Measurements from ENCODE around the gene FAM234B.
"Not testable (repeated sequence)": the region's sequence is repeated elsewhere in the genome, so short reads cannot be mapped to it uniquely, and the experiment has no call there.

The FAM234B gene

DNA sequence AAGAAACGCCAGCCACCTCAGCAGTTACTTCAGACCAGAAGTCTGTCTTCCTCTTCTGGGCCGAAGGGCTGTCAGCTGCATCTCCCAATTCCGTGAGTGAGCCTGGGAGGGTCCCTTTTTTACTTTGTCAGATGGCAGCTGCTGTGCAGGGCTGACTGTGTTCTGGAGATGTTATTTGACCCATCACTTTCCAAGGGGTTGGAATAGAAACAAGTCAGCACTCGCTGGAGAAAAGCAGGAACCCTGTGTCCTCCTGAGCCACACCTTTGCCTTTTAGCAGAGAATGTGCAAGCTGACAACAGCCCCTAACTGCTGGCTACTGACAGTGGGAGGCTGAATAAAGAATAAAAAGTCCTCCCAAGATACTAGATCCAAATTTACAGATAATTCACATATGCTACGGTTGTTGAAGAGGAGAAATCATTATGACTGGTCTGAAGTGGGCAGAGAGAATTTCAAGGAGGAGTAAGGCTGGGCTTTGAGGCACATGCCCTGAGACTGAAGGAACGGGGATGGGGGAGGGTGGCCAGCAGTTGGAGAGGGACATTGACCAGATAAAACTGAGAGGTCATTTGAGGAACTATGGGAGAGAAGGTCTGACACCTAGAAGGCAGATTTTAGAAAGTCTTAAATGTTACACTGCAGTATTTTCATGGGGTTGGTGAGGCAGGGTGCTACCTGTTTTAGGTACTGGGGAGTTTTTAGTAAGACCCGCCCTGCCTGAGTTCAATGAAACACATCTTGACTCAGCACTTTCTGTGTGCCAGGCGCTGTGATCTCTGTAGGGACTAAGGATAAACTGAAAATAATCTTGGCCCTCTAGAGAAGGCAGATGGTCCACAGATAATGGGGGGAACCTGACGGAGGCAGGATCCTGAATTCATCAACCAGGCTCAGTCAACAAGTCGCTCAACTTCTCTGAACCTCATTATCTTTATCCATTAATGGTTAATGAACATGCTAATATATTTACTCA, 27.4 kb downstream of the FAM234B start:
- no peaks in the 10 kb centered on the region for H3K9me3 ChIP-seq (ENCODE audit: control insufficient read depth in 5 of 5, low read length in 5 of 5)
- no peak overlapping the region for H3K9ac ChIP-seq (ENCODE audit: low read length in 5 of 5)
- H3K36me3 ChIP-seq (ENCODE audit: control insufficient read depth in 5 of 5, insufficient read depth in 5 of 5, low read length in 5 of 5) = peaks cover 7 to 58% (median 36%) of the 10 kb centered on the region in 5 donors
- H3K4me3 ChIP-seq (ENCODE audit: low read depth in 1 of 5, low read length in 5 of 5) = no peak overlapping the region
- peaks cover 0 to 4% (median 0%) of the 10 kb centered on the region in 5 donors for H3K4me1 ChIP-seq (ENCODE audit: control insufficient read depth in 5 of 5, insufficient read depth in 5 of 5, low read length in 5 of 5)
- no peaks in the 10 kb centered on the region for H3K27me3 ChIP-seq (ENCODE audit: control insufficient read depth in 5 of 5, insufficient read depth in 4 of 5, low read length in 5 of 5)
- no peak overlapping the region for H3K27ac ChIP-seq (ENCODE audit: low read depth, low read length)

GRCh38 chr12:13073173-13073572, 29.0 kb downstream of the FAM234B start:
- H3K27ac ChIP-seq (ENCODE audit: low read depth, low read length) = no peak overlapping the region
- no peaks in the 10 kb centered on the region for H3K27me3 ChIP-seq (ENCODE audit: control insufficient read depth in 5 of 5, insufficient read depth in 4 of 5, low read length in 5 of 5)
- H3K36me3 ChIP-seq (ENCODE audit: control insufficient read depth in 5 of 5, insufficient read depth in 5 of 5, low read length in 5 of 5) = peaks cover 3 to 51% (median 29%) of the 10 kb centered on the region in 5 donors
- peaks cover 0 to 4% (median 0%) of the 10 kb centered on the region in 5 donors for H3K4me1 ChIP-seq (ENCODE audit: control insufficient read depth in 5 of 5, insufficient read depth in 5 of 5, low read length in 5 of 5)
- no peaks in the 10 kb centered on the region for H3K9me3 ChIP-seq (ENCODE audit: control insufficient read depth in 5 of 5, low read length in 5 of 5)
- no peak overlapping the region for H3K4me3 ChIP-seq (ENCODE audit: low read depth in 1 of 5, low read length in 5 of 5)
- H3K9ac ChIP-seq (ENCODE audit: low read length in 5 of 5) = no peak overlapping the region

DNA sequence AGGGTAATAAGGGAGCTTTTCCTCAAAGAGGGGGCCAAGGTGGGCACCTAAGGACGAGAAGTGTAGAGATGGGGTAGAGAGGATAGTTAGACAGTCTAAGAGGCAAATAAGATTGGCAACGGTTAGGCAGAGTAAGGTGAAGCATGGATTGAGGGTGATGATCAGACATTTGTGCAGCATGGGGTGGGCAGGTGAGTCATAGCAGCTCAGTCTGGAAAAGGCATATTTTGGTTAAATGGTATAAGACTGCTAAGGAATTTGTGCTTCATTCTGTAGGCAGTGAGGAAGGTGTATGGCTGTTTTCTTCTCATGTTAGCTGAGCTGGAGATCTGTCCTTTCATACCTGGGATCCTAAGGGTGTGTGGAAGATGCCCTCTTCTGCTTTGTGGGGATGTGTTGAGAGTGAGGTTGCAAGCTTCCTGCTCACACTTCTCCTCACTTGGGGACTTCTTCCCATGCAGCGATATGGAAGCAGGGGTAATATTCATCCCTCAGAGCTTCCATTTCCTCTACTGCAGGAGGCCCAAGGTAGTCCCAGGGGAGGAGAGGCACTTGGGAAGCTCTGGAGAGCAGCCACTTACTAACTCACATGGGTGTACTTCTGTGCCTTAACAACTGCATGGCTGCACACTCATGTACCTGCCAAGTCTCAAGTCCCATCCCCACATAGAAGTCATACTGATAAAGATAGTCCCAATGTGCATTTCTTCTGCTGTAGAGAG, 30.4 kb downstream of the FAM234B start:
- Histone ChIP-seq H3K27ac (ENCODE audit: low read depth, low read length) (no peak overlapping the region), H3K4me1 (ENCODE audit: control insufficient read depth in 5 of 5, insufficient read depth in 5 of 5, low read length in 5 of 5) (peaks cover 0 to 4% (median 0%) of the 10 kb centered on the region in 5 donors), H3K27me3 (ENCODE audit: control insufficient read depth in 5 of 5, insufficient read depth in 4 of 5, low read length in 5 of 5) (no peaks in the 10 kb centered on the region), H3K36me3 (ENCODE audit: control insufficient read depth in 5 of 5, insufficient read depth in 5 of 5, low read length in 5 of 5) (peaks cover 3 to 37% (median 22%) of the 10 kb centered on the region in 5 donors), H3K9ac (ENCODE audit: low read length in 5 of 5) (no peak overlapping the region), H3K9me3 (ENCODE audit: control insufficient read depth in 5 of 5, low read length in 5 of 5) (no peaks in the 10 kb centered on the region), H3K4me3 (ENCODE audit: low read depth in 1 of 5, low read length in 5 of 5) (no peak overlapping the region)

DNA sequence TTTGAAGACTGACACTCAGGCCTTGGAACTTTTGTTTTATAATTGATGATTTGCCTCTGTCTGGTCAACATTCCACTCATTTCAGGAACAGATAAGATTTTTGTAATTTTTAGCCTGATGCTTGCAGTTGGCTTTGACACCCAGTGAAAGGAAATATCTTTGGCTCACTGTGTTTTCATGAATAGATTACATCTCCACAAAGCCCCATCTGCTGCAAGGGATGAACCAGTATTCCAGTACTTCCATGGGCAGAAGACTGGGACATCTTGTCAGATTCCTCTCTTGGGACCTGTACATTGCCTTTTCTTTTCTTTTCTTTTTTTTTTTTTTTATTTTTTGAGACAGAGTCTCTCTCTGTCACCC, 30.9 kb downstream of the FAM234B start:
- Histone ChIP-seq H3K4me3 (ENCODE audit: low read depth in 1 of 5, low read length in 5 of 5) (no peak overlapping the region), H3K27ac (ENCODE audit: low read depth, low read length) (no peak overlapping the region), H3K27me3 (ENCODE audit: control insufficient read depth in 5 of 5, insufficient read depth in 4 of 5, low read length in 5 of 5) (no peaks in the 10 kb centered on the region), H3K9me3 (ENCODE audit: control insufficient read depth in 5 of 5, low read length in 5 of 5) (no peaks in the 10 kb centered on the region), H3K4me1 (ENCODE audit: control insufficient read depth in 5 of 5, insufficient read depth in 5 of 5, low read length in 5 of 5) (peaks cover 0 to 4% (median 0%) of the 10 kb centered on the region in 5 donors), H3K36me3 (ENCODE audit: control insufficient read depth in 5 of 5, insufficient read depth in 5 of 5, low read length in 5 of 5) (peaks cover 3 to 37% (median 22%) of the 10 kb centered on the region in 5 donors), H3K9ac (ENCODE audit: low read length in 5 of 5) (no peak overlapping the region)

GRCh38 chr12:13075786-13076570, 31.8 kb downstream of the FAM234B start:
- no peak overlapping the region for H3K9ac ChIP-seq (ENCODE audit: low read length in 5 of 5)
- H3K4me1 ChIP-seq (ENCODE audit: control insufficient read depth in 5 of 5, insufficient read depth in 5 of 5, low read length in 5 of 5) = peaks cover 0 to 4% (median 0%) of the 10 kb centered on the region in 5 donors
- H3K4me3 ChIP-seq (ENCODE audit: low read depth in 1 of 5, low read length in 5 of 5) = no peak overlapping the region
- no peaks in the 10 kb centered on the region for H3K9me3 ChIP-seq (ENCODE audit: control insufficient read depth in 5 of 5, low read length in 5 of 5)
- H3K36me3 ChIP-seq (ENCODE audit: control insufficient read depth in 5 of 5, insufficient read depth in 5 of 5, low read length in 5 of 5) = peaks cover 6 to 36% (median 25%) of the 10 kb centered on the region in 5 donors
- no peaks in the 10 kb centered on the region for H3K27me3 ChIP-seq (ENCODE audit: control insufficient read depth in 5 of 5, insufficient read depth in 4 of 5, low read length in 5 of 5)
- H3K27ac ChIP-seq (ENCODE audit: low read depth, low read length) = no peak overlapping the region

GRCh38 chr12:13079440-13079906, 35.3 kb downstream of the FAM234B start:
- Histone ChIP-seq H3K4me3 (ENCODE audit: low read depth in 1 of 5, low read length in 5 of 5) (no peak overlapping the region), H3K27ac (ENCODE audit: low read depth, low read length) (no peak overlapping the region), H3K9ac (ENCODE audit: low read length in 5 of 5) (no peak overlapping the region), H3K9me3 (ENCODE audit: control insufficient read depth in 5 of 5, low read length in 5 of 5) (no peaks in the 10 kb centered on the region), H3K27me3 (ENCODE audit: control insufficient read depth in 5 of 5, insufficient read depth in 4 of 5, low read length in 5 of 5) (no peaks in the 10 kb centered on the region), H3K36me3 (ENCODE audit: control insufficient read depth in 5 of 5, insufficient read depth in 5 of 5, low read length in 5 of 5) (peaks cover 15 to 32% (median 18%) of the 10 kb centered on the region in 5 donors), H3K4me1 (ENCODE audit: control insufficient read depth in 5 of 5, insufficient read depth in 5 of 5, low read length in 5 of 5) (peaks cover 0 to 4% (median 0%) of the 10 kb centered on the region in 5 donors)

DNA sequence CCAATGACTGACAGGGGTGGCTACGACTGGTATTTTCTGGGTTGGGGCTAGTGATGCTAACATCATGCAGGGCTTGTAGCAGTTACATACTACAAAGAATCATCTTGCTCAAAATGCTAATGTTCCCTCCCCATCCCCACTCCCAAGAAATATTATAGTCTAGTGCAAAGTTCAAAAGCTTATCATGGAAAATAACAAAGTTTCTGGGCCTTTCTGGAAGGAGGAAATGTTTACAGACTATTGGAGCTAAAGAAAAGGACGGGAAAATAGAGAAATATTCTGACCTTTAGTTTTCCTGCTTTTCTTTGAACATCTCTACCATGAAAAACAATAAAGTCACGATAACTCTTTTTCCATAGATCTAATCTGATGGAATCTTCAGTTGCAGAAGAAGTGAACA, 36.1 kb downstream of the FAM234B start:
- no peak overlapping the region for H3K27ac ChIP-seq (ENCODE audit: low read depth, low read length)
- no peaks in the 10 kb centered on the region for H3K9me3 ChIP-seq (ENCODE audit: control insufficient read depth in 5 of 5, low read length in 5 of 5)
- H3K4me1 ChIP-seq (ENCODE audit: control insufficient read depth in 5 of 5, insufficient read depth in 5 of 5, low read length in 5 of 5) = no peaks in the 10 kb centered on the region
- H3K4me3 ChIP-seq (ENCODE audit: low read depth in 1 of 5, low read length in 5 of 5) = no peak overlapping the region
- no peaks in the 10 kb centered on the region for H3K27me3 ChIP-seq (ENCODE audit: control insufficient read depth in 5 of 5, insufficient read depth in 4 of 5, low read length in 5 of 5)
- H3K36me3 ChIP-seq (ENCODE audit: control insufficient read depth in 5 of 5, insufficient read depth in 5 of 5, low read length in 5 of 5) = peaks cover 11 to 35% (median 20%) of the 10 kb centered on the region in 5 donors
- H3K9ac ChIP-seq (ENCODE audit: low read length in 5 of 5) = no peak overlapping the region

DNA sequence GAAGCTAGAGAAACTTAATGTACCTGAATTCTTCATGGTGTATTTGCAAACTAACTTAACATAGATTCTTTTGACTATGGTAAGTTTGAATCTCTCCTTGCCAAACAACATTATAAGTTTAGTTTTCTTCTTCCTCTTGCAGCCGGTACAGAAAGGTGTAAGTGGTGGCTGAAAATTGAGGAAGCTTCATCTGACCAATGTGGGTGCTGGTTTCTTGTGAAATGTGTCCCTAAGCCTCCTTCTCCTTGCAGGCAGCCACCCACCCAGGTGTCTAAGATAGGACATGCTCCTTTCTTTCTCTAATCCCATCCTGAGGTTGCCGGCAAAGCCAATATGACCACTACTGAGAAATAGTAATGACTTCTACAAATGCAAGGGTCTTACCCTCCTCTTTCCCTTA, 38.7 kb downstream of the FAM234B start:
- H3K4me3 ChIP-seq (ENCODE audit: low read depth in 1 of 5, low read length in 5 of 5) = no peak overlapping the region
- no peak overlapping the region for H3K27ac ChIP-seq (ENCODE audit: low read depth, low read length)

GRCh38 chr12:13083638-13084037, 39.5 kb downstream of the FAM234B start:
- not testable (repeated sequence) for H3K9me3 ChIP-seq (ENCODE audit: control insufficient read depth in 5 of 5, low read length in 5 of 5); H3K4me3 ChIP-seq (ENCODE audit: low read depth in 1 of 5, low read length in 5 of 5); H3K9ac ChIP-seq (ENCODE audit: low read length in 5 of 5); H3K27ac ChIP-seq (ENCODE audit: low read depth, low read length); H3K4me1 ChIP-seq (ENCODE audit: control insufficient read depth in 5 of 5, insufficient read depth in 5 of 5, low read length in 5 of 5); H3K27me3 ChIP-seq (ENCODE audit: control insufficient read depth in 5 of 5, insufficient read depth in 4 of 5, low read length in 5 of 5)
- peaks cover 4 to 24% (median 15%) of the 10 kb centered on the region in 5 donors for H3K36me3 ChIP-seq (ENCODE audit: control insufficient read depth in 5 of 5, insufficient read depth in 5 of 5, low read length in 5 of 5)

More for the DNA sequence above, 38.7 kb downstream of the FAM234B start:
- no peaks in the 10 kb centered on the region for H3K4me1 ChIP-seq (ENCODE audit: control insufficient read depth in 5 of 5, insufficient read depth in 5 of 5, low read length in 5 of 5)
- H3K27me3 ChIP-seq (ENCODE audit: control insufficient read depth in 5 of 5, insufficient read depth in 4 of 5, low read length in 5 of 5) = no peaks in the 10 kb centered on the region
- H3K9ac ChIP-seq (ENCODE audit: low read length in 5 of 5) = no peak overlapping the region
- peaks cover 4 to 24% (median 15%) of the 10 kb centered on the region in 5 donors for H3K36me3 ChIP-seq (ENCODE audit: control insufficient read depth in 5 of 5, insufficient read depth in 5 of 5, low read length in 5 of 5)
- no peaks in the 10 kb centered on the region for H3K9me3 ChIP-seq (ENCODE audit: control insufficient read depth in 5 of 5, low read length in 5 of 5)

Data from subcutaneous abdominal adipose tissue (tissue), 5 donors.